ENCODE data around the gene SIL1.

Gene SIL1

DNA sequence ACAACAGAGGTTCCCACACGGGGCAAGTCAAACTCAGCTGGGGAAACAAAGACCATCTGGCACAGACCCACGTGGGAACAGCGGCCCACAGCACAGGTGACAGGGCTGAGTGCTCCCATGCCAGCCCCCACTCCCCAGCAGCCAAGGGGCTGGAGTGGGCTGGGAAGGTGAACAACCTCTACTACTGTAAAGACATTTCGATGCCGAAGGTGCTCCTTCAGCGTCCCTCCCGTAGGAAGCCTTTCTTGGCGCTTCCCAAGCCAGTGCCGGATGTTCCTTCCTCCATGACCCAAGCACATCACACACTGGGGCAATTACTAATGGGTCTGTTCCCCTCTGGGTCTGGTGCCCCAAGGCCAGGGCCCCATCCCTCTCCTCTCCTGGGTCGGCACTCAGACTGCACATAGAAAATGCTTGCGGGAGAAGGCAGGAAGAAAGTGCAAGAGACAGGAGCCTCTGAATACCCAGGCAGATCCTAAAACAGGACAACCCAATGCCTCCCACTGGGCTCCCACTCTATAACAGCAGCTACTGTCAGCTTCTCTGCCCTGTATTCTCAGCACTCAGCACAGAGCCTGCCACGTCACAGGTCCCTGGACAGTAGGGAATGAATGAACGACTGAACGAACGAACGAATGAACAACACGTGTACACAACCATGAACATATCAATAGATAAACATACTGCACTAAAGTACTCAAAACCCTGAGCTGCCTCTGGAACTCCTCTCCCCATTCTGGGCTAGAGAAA, 246.0 kb downstream of the SIL1 start:
- DNase-seq, result no peak

DNA sequence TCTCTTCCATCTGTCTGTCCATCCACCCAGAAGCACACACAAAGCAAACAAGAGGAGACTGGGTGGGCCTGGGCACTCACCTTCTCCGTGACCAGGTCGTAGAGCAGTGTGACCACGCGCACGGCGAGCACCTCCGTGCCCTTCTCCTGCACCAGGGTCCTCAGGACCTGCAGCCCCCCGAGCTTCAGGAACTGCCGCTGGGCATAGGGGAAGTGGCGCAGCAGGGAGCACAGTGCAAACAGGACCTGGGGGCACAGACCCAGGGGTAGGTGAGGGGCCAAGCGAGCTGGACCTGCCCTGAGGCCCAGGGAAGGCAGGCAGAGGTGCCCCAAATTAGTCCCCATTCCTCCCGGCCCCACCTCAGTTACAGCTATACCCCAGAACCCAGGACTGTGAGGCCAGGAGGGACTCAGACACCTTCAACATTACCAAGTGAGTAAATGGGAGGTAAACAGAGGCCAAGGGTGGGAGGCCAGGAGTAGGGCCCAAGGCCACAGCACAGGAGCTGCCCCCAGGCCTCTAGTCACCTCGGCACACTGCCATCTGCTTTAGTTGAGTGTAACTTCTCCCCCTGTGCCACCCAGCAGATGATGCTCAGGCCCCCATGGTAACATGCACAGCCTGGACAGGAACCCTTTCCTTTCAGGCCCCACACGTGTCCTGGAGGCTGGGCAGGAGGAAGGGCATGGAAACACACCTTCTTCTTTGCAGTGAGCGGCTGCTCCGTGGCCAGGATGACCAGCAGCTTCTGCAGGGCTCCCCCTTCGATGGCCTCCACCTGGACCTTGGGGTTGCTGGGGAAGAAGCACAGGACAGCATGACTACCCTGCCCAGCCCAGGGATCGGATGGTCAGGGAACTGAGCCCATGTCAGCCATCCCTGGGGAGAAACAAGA, 246.8 kb downstream of the SIL1 start:
- DNase-seq, result no peak

DNA sequence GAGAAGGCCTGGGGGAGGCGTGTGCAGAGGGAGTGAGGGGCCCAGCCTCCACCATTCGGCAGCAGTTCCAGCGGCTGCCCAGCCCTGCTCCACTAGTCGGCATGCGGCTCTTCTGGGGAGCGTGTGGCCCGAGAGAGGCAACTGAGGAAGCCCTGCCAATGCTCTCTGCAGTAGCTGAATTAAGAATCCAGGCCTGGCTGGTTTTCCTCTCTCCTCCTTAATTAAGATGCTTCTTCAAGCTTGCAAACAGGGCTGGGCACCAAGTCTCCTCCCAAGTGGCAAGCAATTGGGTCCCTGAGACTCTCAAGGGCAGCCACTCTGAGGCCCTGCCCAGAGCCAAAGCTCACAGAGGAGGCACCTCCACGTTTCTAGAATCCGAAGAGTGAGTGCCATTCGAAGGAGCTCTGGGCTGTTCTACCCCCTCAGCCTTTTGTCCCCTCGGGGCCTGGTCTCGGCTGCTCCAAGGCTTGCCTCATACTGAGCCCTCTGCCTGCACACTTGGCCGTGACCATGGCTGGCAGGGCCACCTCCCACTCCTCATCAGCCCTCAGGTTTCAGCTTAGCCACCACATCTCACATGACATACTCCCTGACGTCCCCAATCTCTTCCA, 247.6 kb downstream of the SIL1 start:
- DNase-seq, result no peak

DNA sequence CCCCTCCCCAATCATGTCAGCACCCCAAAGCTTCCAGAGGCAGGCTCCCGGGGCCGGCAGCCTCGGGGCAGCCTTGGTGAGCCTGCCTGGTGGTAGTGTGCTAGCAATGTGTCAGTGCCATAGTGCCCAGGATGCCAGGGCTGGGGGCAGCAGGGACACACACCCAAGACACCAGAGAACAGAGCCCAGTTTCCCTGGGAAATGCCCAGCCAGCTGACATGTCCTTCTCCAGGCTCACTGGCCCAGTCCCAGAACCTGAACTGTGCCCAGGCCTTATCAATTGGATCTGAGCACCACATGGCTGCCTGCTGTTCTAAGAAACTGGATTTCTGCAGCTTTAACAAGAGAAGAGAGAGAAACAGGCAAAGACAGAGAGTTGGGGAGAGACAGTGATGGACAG, 248.2 kb downstream of the SIL1 start:
- no peak for DNase-seq

DNA sequence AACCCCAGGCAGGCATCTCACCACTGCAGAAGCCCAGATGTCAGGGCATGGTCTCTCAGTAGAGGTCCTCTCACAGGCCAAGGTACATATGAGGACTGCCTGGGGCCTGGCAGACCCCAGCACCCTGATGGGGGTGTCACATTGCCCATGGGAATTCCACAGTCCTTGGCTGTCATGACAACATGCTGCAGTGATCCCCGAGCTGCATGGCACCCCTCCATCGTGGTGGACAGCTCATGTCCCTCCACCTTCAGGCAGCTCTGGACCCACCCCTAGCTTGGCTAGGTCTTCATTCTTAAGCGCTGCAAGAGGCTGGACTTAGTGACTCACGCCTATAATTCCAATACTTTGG, 249.0 kb downstream of the SIL1 start:
- no peak for DNase-seq

DNA sequence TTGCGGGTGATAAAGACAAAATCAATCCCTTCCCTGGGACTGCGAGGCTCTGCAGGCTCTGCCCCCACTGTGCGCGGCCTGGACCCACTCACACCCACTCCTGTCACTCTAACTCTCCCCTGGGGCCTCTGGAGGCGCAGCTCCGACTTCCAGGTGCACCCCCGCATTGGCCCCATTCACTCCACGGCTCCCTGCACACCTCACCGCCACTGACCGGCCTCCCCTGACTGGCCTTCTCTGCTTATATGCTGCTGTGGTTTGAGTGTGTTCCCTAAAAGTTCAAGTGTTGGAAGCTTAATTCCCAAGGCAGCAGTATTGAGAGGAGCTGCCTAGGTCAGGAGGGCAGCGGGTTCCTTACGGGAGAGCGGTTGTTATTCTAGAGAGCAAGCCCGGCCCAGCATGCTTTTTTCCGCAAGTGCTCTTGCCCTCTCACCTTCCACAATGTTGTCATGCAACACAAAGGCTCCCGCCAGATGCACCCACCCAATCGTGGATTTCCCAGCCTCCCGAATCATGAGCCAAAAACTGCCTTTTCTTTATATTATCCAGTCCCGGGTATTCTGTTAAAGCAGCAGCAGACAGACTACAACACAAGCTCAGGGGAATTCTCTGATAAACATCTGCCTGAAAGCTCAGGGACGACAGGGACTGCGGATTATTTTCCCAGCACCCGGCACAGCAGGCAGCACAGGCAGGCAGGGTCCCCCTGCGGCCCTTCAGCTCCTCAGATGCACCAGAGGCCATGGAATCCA, 249.5 kb downstream of the SIL1 start:
- no peak for DNase-seq

DNA sequence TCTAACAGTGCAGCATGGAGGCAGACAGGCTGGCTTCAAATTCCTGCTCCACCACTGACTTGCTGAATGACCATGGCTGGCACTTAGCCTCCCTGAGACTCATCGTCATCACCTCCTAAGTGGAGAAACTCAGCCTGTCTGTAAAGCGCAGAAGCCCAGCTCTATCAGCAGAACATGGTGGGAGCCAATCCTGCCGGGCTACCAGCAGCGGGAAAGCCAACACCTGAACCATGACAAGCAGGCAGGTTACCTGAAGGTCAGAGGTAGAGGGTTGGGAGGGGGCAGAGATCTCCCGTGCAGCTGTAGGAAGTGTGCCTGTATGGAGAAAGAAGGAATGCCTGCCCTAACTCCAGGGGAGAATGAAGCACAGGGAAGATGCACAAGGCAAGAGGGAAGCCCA, 250.4 kb downstream of the SIL1 start:
- no peak for DNase-seq

DNA sequence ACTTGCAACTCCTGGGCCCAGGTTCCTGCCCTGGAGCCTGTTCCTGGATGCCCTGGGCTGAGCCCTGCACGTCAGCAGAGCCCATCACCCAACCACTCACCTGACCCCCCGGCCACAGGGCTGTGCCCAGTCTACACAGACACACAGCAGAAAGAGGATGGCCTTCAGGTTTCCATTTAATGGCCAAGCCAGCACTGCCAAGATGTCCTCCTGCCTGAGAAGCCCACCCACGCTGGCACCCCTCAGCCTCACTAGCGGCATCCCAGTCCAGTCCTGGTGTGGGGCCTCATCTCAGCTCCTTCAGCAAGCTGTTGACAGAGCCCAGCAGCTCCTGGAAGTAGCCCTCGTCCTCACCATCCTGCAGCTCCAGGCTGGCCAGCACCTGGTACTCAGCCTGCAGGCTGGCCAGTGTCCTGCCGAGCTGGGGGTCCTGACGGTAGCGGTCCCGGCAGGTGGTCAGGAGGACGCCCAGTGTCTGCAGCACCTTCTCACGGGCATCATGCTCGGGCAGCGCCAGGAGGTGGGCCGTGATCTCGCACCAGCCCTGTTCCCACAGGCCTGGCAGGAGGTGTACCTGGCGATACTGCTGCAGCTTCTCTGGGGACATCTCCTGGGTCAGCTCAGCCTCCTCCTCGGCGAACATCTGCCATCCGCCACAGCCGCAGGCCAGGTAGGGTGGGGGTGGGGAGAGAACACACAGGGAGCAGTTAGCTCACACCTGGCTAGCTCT, 251.2 kb downstream of the SIL1 start:
- no peak for DNase-seq

DNA sequence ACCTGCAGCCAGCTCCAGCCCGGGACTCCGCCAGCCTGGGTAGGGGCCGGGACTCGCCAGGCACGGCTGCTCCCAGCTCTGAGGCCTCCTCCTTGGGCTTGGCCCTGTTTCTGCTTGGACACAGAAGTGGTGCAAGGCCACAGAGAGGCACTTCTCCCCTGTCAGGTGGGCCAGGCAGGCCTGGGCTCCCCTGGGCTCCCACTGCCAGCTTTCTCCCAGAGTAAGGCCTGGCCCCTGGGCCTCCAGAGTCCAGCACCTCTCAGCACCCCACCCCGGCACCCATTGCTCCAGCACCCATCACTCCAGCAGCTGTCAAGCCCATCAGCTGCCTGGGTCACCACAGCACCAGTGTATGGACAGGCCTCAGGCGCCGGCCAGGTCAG, 251.9 kb downstream of the SIL1 start:
- no peak for DNase-seq

DNA sequence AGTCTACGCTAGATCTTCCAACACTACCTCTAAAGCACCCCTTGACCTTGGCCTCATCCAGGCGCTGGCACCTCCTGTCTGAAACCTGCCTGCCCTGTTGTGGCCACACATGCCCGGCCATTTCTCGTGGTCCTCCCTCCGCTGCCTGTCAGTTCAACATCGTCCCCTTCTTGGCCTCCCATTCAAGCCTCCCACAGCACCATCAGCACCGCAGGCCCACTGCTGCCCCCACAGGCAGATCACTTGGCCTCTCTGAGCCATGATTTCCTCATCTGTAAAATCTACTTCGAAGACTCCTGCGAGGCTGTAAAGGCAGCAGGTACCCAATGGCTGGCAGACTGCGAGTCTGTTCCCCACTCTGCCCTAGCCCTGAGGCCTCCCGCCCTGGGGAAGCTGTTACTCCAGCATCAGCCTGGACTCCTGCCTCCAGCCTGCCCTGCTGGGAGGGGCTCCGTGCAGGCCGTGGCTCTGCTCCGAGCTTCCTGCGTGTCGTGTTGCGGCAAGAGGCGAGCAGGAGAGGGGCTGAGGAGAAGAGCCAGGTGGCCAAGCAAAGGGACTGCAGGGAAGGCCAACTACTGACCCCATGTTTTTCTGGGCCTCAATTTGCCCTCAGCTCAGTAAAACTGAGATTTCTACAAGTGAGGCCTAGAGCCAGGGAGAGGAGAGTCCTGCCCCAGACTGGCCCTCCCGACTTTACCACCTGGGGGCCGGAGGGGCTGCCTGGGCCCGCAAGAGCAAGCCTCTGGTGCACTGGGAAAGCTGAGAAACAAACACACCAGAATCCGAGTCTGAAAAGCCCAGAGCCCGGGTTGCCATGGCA, 252.5 kb downstream of the SIL1 start:
- no peak for DNase-seq

DNA sequence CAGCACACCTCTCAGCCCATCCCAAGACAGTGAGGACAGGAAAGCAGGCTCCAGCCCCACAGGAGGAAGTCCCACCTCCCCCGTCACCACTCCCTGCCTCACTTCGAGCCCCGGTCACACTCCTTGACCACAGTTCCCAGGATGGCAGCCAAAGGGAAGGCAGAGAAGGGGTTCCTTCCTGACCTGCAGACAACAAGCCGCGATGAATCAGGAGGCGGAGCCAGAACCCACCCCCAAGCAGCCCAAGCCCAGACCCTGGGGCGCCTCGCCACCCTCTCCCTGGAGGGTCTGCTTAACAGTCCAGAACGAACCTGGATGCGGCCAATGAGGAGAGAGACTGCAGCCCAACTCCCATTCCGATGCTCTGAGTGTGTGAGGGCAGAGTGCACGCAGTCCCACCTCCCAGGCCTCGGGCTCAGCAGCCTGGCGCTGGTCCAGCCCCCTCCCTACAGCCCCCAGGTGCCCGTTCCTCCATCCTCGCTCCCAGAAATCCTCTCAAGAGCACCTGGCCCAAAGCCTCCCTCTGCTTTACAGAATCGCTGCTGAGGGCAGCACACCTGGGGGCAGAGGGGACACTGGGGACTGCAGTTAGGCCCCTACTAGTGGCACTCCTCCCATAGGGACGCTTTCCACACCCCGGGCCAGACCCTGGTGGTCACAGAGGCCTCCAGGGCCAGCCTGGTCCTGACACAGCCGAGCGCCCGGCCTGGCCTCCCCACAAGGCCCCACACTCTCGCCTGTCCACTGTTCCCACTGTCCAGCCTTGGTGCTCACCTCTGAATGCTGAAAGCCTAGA, 253.4 kb downstream of the SIL1 start:
- DNase-seq, result no peak

DNA sequence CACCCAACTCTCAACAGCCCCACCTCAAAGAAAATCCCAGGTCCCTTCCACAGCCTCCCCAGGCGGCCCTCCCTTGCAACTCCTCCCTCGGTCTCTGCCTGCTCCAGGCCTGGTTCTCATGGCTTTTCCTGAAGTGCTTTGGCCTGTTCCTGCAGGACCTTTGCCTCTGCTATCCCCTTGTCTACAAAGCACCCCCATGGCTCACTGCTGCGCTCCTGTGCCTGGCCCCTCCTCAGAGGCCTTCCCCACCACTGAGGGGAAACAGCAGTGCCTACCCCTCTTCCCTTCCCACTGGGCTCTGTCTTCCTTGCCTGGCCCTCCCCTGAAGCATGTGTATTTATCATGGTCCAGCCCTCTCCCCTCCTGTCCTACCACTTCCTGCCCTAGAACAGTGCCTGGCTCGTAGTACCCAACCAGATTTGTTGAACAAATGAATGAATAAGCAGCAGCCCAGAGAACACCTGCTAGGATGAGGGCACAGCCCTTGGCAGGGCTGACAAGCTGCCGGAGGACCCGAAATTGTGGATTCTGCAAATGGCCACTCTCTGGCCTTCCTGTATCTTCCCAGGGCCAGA, 254.5 kb downstream of the SIL1 start:
- DNase-seq, result no peak

DNA sequence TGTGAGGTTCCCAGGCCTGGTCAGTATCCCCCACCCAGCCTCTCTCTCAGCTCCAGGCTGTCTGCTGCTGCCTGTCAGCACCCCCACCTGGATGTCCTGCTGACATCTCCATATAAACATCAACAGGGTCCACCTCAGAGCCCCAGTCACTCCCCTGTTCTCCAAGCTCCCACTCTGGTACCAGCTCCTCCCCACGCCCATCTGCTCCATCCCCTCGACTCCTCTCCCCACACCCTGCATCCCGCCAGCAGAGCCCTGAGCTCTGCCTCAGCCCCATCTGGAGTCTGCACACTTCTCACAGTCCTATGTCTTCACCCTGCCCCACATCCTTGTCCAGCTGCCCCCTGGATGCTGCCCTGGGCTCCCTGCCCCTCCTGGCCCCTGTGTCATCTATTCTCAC, 255.3 kb downstream of the SIL1 start:
- no peak for DNase-seq

DNA sequence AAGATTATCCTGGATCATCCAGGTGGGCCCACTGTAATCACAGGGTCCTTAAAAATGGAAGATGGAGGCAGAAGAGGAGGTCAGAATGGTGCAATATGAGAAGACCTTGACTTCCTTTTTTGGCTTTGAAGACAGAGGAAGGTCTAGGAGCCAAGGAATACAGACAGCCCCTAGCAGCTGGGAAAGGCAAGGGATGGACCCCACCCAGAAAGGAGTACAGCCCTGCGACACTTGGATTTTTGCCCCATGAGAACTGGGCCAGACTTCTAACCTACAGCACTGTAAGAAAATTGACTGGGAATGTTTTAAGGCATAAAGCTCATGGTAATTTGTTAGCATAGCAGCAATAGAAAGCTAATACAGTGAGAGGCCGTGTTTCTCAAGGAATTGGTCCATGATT, 256.1 kb downstream of the SIL1 start:
- DNase-seq, result no peak

DNA sequence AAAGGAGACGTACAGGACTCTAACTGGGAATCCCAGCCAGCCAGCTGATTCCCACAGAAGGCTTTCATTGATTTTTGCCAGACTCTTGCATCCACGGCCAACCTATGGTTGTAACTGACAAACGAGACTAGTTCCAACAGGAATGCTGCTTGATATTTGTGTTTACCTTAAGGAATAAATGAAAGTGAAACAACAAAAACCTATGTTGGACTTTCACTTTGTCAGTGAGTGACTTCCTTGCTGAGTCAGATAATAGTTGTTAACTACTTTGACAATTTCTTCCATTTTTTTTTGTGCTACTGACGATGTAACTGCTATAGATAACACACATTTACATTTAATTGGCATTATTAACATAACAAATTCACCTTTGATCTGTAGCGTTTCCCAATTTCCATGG, 259.6 kb downstream of the SIL1 start:
- no peak for DNase-seq

DNA sequence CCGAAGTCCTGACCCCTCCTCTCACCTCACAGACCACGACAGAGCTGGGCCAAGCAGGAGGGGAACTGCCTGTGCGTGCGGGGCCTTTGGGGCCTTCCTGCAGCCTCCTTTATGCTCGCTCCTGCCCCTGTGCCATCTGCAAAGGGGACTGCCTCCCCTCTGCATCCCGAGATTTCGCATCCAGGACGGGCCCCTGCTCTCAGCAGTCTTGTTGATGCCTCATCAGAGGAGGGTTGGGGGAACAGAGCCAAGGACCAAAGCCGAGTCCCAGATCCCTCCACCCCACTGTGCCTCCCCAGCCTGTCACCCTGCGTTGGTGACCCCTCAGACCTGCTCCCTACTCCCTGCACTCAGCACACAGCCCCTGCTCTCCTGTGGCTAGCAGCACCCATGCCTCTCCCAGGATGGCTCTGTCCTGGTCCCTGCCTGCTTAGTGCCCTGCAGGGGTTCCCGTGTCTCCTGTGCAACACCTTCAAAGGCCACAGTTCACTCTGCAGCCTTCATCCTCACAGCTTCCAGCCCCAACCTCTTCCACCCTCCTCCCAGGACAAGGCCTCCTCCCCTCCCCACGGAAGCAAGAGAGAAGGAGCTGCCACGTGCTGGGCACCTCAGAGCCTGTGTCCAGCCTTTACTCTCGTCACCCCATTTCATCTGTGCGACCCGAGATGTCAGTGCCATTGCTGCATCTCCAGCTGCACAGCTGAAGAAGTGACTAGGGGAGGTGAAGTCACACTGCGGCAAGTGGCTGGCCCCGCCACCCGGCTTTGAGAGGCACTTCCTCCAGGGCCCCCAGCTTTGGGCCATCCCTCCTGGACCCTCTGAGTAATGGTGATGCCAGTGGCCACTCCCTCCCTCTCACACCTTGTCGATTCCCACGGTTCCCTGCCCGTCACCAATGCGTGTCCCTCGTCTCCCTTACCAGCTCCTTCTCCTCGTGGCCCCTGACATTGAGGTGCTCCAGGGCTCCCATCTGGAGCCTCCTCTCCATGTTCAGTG, 260.5 kb downstream of the SIL1 start:
- no peak for DNase-seq

DNA sequence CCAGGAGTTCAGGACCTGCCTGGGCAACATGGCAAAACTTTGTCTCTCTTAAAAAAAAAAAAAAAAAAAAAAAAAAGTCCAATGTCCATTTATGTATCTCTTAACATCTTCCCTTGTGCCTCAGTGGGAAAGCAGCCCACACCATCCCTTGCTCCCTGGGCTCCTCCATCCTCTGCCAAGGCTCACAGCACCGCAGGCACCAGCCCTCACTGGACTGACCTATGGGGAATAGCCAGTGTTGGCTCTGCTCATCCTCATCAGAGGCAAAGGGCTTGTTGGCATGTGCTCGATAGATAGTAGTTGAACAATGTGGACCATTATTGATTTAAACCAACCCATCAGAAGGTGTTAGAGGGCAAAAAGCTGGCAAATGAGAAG, 261.2 kb downstream of the SIL1 start:
- DNase-seq, result no peak

DNA sequence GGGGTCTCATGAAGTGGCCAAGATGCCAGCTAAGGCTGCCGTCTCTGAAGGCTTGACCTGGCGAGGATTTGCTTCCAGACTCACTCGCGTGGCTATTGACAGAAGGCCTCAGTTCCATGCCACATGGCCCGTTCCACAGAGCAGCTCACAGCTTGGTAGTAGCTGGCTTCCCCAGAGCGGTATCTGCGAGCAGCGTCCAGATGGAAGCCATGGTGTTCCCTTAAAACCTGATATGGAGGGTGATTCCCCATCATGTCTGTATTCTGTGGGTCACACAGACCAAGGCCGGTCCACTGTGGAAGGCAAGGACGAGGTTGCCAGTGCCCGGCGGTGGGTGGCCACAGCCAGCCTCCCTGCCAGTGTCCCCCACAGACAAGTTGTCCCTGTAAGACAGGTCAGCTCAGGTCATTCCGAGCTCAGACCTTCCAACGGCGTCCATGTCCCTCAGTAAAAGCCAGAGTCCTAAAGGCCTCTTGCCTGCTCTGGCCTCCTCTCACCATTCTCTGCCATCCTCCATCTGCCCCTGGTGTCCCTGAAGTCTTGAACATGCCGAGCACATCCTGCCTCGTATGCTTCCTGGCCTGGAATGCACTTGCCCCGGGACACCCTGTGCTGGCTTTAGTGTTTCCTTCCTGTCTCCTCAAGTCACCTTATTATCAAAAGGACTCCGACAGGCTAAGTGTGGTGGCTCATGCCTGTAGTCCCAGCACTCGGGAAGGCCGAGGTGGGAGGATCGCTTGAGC, 261.8 kb downstream of the SIL1 start:
- DNase-seq, result no peak
